Mucosa of stomach (tissue), 1 donor: ENCODE results near the gene SF3A1.
A peak's percentile ranks its signal among the peaks of the same experiment; 100 is the strongest.

Experiments
- H3K27me3 ChIP-seq: one replicate; pipeline ENCODE4 v1.7.0; 2013; ENCODE audit warnings: mild to moderate bottlenecking, low read length; ENCODE audit not compliant: control insufficient read depth, insufficient read depth
- H3K36me3 ChIP-seq: one replicate; pipeline ENCODE4 v1.7.0; 2013; ENCODE audit warnings: low read length; ENCODE audit not compliant: control insufficient read depth, insufficient read depth
- H3K4me1 ChIP-seq: one replicate; pipeline ENCODE4 v1.7.0; 2013; ENCODE audit warnings: mild to moderate bottlenecking, low read length; ENCODE audit not compliant: control insufficient read depth, insufficient read depth
- H3K4me3 ChIP-seq: one replicate; pipeline ENCODE4 v1.7.0; 2013; ENCODE audit warnings: low read length
- H3K9ac ChIP-seq: one replicate; pipeline ENCODE4 v1.7.0; 2013; ENCODE audit warnings: mild to moderate bottlenecking, low read length, moderate library complexity
- H3K9me3 ChIP-seq: one replicate; pipeline ENCODE4 v1.7.0; 2013; ENCODE audit warnings: mild to moderate bottlenecking, low read length, moderate library complexity; ENCODE audit not compliant: control insufficient read depth
- donor health status: Pancreatic carcinoma.

The SF3A1 gene

DNA sequence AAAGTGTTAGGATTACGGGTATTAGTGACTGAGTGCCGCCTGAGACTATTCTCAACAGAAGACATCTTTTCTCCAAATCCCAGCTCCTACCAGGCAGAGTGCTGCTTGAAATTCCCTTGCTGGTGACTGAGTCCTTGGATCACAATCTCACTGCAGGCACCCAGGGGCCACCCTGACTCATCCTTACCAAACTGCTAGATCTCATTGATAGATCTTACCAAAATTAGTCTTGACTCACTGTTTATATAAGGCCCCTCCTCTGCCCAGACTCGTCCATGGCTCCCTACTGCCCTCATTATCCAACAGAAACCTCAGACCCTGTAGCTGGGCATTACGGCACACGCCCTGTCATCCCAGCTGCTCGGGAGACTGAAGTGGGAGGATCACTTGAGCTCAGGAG lies 44.6 kb downstream of the SF3A1 start:
- Histone ChIP-seq H3K27me3 (no peaks in the 10 kb centered on the region), H3K36me3 (no peaks in the 10 kb centered on the region), H3K4me1 (peaks cover 75% of the 10 kb centered on the region), H3K9ac (no peak overlapping the region), H3K4me3 (no peak overlapping the region), H3K9me3 (no peaks in the 10 kb centered on the region)

DNA sequence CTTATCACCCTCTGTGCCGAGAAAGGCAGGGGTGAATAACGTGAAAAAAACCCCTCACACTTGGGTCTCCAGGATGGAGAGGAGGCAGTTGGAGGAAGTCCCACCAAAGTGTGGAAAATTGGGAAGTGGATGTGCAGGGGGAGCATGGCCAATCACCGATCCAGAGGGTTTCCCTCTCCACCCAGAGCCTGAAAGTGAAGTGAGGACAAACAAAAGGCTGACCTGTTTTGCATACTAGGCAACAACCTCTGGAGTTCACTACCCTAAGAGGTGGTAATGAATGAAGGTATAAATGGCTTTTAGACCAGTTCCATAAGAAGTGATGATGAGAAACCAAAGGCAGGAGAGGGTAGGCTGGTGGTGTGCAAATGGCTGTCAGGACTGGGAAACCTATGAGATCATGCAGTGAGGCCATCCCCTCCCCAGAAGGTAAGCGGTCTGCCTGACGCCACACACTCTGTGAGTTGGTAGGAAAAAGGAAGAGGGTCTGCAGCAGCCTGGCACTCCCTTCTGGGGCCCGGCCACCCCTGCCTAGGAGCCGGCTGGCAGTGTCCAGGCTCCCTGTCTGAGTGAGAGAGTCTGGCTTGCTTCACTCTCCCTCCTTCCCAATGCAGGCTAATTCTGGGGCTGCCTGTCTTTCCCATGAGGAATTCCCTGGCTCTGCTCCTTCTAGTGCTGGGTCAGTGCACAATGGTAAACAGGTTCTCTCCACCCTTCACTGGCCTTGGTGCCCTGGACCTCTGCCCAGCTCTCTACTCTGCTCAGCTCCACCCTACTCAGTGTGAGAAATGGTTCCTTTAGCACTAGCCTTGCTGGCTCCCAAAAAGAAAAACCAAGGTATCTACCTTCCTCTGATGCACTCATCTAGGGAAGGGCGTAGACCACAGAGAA lies 45.6 kb downstream of the SF3A1 start:
- Histone ChIP-seq H3K9ac (peak overlapping the region; percentile 48), H3K36me3 (no peaks in the 10 kb centered on the region), H3K27me3 (no peaks in the 10 kb centered on the region), H3K9me3 (no peaks in the 10 kb centered on the region), H3K4me1 (peaks cover 84% of the 10 kb centered on the region), H3K4me3 (no peak overlapping the region)

DNA sequence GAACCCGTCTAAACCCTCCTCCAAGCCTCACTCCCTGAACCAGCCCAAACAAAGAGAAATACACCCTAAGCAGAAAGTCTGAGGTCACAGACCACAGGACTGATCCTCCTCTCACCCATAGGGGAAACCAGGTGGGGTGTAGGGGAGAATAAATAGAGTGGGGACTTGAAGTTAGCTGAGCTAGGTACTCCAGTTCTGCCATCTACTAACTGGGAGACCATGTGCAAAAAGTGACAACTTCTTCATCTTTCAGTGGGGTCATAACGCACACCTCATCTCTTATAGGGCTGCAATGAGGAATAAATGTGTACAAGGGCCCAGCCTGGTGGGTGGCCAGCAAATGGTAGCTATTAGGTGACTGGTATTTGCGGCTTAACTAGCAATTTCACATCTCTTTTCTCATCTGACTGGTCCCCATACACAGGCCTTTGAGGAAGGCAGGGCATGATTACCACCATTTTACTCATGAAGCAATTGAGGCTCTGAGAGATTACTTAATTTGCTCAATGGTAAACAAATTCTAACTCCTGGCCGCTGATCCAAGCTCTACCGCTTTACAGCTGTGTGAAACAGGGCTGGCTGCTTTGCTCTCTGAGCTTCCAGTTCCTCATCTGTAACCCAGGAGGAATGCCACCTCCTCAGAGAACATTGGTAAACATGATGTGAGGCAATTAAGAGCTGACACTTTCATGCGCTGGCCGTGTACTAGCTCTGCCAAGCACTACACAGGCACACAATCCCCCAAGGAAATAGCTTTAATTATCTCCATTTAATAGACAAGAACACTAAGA lies 46.5 kb downstream of the SF3A1 start:
- Histone ChIP-seq H3K36me3 (no peaks in the 10 kb centered on the region), H3K4me1 (peaks cover 92% of the 10 kb centered on the region), H3K4me3 (no peak overlapping the region), H3K27me3 (no peaks in the 10 kb centered on the region), H3K9ac (peak overlapping the region; percentile 54), H3K9me3 (no peaks in the 10 kb centered on the region)

DNA sequence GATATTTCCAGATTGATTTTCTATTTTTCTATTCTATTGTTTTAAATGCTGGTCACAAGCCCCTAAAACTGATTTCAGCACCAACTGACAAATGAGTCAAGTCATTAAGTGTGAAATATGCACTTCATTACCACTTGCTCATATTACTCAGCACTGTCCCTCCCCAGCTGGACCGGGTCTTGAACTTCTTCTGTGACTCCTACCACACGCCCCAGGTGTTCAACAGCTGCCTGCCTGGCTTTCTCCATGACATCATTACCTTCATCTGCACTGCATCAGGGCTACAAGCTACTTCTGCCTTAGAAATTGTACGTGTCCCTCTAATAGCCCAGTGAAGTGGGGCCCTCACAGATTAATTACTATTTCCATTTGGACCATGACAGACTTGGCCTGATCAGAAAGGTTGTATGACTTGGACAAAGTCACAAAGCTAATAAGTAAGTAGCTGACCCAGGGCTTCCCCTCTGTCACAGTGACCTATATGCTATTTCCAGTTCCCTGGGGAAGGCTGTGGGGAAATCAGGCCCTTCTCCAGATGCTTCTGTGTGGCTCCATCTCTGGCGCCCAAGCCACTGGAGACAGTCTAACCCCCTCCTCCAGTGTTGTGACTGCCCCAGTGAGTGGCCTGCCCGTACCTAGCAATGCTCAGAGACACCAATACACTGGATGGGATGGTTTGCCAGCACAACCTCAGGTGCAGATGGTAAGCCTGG lies 48.0 kb downstream of the SF3A1 start:
- no peak overlapping the region for H3K4me3 ChIP-seq
- no peaks in the 10 kb centered on the region for H3K27me3 ChIP-seq
- peaks cover 92% of the 10 kb centered on the region for H3K4me1 ChIP-seq
- H3K9me3 ChIP-seq: no peaks in the 10 kb centered on the region
- no peak overlapping the region for H3K9ac ChIP-seq
- no peaks in the 10 kb centered on the region for H3K36me3 ChIP-seq

DNA sequence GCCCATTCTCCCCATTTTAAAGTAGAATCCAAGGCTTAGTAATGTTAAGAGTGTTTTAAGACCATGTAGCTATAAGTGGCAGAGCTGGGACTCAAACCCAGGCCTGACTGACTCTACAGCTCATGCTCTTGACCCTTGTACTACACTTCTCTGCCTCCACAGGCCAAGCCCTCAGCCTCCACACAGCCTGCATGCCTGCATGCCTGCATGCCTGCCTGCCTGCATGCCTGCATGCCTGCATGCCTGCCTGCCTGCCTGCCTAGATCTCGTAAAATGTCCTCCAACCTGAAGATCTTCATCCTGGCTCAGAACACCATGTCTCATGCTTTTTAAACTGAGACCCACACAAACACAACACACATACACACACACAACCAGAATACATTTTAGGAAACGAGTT lies 48.6 kb downstream of the SF3A1 start:
- peaks cover 96% of the 10 kb centered on the region for H3K4me1 ChIP-seq
- H3K36me3 ChIP-seq: peaks cover 6% of the 10 kb centered on the region
- H3K4me3 ChIP-seq: no peak overlapping the region

DNA sequence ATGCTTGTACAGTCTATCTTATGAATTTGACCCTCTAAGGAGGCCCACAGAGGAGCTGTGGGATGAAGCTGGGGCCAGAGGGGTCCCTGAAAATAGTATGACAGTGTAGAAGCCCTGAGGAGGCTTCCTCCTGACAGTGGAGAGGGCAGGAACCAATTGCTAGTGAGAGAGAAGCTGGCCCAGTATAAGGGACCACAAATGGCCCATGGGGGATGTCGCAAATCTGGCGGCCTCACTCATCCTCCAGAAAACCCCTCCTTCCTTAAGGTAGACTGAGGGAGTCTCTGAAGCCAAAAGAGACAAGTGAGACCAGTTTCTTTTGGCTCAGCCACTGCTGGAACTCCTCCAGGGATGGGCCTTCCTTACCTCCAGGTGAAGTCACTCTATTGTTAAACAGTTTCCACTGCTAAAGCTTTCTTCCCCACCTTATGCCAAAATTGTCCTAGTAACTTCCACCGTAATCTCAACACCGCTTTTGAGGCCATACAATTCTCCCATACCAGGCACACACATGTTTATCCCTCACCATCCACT lies 49.6 kb downstream of the SF3A1 start:
- no peak overlapping the region for H3K9ac ChIP-seq
- peaks cover 6% of the 10 kb centered on the region for H3K36me3 ChIP-seq
- H3K4me3 ChIP-seq: no peak overlapping the region
- no peaks in the 10 kb centered on the region for H3K9me3 ChIP-seq
- H3K27me3 ChIP-seq: no peaks in the 10 kb centered on the region
- peaks cover 96% of the 10 kb centered on the region for H3K4me1 ChIP-seq

More for the DNA sequence above, 48.6 kb downstream of the SF3A1 start:
- Histone ChIP-seq H3K27me3 (no peaks in the 10 kb centered on the region), H3K9me3 (no peaks in the 10 kb centered on the region), H3K9ac (no peak overlapping the region)

DNA sequence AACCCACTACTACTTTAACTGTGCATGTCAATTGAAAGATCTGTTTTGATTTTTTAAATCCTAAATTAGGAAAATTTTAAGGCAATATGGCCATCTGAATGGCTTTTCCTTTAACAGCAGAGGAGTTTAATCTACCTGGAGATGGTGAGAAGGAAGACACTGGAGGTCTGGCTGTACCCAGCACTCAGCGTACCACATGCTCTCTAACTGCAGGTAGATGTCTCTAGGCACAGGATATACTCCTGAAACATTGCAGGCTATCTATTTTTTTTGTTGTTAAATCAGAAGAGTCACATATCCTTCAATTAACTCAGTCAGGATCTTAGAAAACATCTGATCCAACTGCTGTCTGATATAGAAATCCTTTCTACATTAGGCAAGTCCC lies 50.1 kb downstream of the SF3A1 start:
- H3K9ac ChIP-seq: peak overlapping the region; percentile 64
- H3K4me1 ChIP-seq: peaks cover 96% of the 10 kb centered on the region

DNA sequence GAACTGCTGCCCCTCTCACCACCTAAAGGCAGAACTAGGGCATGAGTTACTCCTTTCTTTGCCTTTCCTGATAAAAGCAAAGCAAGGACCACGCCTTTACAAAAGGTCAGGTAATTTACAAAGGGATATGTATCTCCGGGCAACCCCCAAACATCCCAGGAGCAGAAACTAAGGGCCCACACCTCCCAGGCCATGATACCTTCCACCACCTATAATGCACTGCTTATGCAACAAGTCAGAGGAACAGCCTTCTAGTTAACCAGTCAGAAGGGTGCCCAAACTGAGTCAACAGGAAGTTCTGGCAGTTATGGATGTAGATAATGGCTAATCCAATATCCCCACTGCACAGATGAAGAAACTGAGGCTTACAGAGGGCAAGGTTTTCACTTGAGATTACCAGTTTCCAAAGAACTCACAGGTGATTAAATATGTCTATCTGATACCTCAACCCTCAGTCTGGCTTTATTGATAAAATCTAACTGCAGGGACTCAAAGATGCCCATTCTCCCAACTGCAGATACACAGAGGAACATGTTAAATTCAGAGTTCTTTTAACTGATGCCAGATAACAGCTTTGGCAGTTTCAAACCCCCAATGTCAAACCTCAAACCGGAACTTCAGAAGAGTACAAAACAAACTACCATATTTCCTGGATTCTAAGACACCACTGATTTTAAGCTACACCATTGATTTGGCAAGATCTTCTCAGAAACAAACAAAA lies 50.6 kb downstream of the SF3A1 start:
- peaks cover 96% of the 10 kb centered on the region for H3K4me1 ChIP-seq
- no peaks in the 10 kb centered on the region for H3K27me3 ChIP-seq
- no peaks in the 10 kb centered on the region for H3K9me3 ChIP-seq
- H3K9ac ChIP-seq: peak overlapping the region; percentile 64
- peaks cover 14% of the 10 kb centered on the region for H3K36me3 ChIP-seq
- H3K4me3 ChIP-seq: no peak overlapping the region

More for the DNA sequence above, 50.1 kb downstream of the SF3A1 start:
- no peaks in the 10 kb centered on the region for H3K27me3 ChIP-seq
- no peak overlapping the region for H3K4me3 ChIP-seq
- H3K9me3 ChIP-seq: no peaks in the 10 kb centered on the region
- H3K36me3 ChIP-seq: peaks cover 9% of the 10 kb centered on the region

DNA sequence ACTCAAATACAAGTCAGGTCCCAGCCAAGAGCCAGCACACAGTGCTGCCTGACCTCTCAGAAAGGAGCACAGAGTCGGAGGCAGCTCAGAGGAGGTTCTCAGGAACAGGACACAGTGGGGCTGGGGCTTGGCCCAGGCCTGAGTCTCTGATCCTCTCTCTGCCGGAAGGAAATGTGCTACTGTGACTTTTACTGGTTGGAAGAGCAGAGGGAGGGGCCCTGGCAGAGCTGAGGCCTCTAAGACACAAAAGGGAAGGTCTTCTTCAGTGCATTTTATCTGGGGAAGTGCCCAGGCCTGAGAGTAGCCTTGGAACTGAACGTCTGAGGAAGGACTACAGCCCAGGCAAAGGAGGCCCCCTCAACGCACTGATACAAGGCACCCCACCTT lies 51.2 kb downstream of the SF3A1 start:
- Histone ChIP-seq H3K4me3 (no peak overlapping the region), H3K9ac (peak overlapping the region; percentile 64), H3K36me3 (peaks cover 16% of the 10 kb centered on the region), H3K27me3 (no peaks in the 10 kb centered on the region), H3K4me1 (peaks cover 93% of the 10 kb centered on the region), H3K9me3 (no peaks in the 10 kb centered on the region)

DNA sequence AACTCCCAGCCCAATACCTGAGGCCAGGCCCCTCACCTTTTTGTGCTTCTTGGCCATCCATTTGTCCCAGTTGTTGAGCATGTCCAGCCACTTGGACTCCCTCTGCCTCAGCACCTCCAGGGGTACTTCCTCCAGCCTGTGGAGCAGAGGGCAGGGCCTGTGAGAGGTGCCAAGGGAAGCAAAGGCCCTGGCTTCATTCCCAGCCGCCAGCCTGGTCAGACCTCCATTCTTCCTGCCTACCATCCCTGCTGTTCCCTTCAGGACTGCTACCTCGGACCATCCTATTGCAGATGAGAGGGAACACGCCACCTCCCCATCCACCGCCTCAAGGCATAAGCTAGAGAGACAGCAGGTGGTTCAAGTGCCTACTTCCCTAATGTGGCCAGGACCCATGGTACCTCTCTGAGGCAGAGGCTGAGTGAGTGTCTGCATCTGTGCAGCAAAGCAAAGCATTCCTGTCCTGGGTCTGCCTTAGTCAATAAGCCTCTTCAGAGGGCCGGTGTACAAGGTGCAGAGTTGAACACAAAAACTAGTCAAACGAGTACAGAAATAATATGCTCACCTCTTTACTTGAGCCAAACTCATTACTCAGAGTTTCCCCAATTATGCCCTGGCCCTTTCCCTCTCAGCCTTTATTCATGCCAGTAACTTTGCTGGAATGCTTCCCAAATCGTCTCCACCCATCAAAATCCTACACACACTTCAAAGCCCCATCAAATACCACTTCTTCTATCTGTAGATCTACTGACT lies 52.0 kb downstream of the SF3A1 start:
- H3K9me3 ChIP-seq: no peaks in the 10 kb centered on the region
- peak overlapping the region; percentile 64 for H3K9ac ChIP-seq
- peaks cover 85% of the 10 kb centered on the region for H3K4me1 ChIP-seq
- no peaks in the 10 kb centered on the region for H3K27me3 ChIP-seq
- H3K36me3 ChIP-seq: peaks cover 16% of the 10 kb centered on the region
- H3K4me3 ChIP-seq: no peak overlapping the region

DNA sequence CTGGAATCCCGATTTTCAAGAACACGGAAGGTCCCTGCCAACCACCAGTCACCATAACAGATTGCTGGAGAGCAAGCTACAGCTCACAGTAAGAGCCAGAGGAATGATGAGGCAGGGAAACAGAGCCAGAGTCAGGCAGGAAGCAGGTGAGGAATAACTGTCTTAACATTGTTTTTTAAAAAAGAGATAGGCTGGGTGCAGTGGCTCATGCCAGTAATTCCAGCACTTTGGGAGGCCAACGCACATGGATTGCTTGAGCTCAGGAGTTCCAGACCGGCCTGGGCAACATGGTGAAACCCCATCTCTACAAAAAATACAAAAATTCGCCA lies 53.9 kb downstream of the SF3A1 start:
- H3K4me3 ChIP-seq: no peak overlapping the region
- peaks cover 18% of the 10 kb centered on the region for H3K36me3 ChIP-seq
- no peaks in the 10 kb centered on the region for H3K9me3 ChIP-seq
- peak overlapping the region; percentile 24 for H3K9ac ChIP-seq
- peaks cover 84% of the 10 kb centered on the region for H3K4me1 ChIP-seq
- H3K27me3 ChIP-seq: no peaks in the 10 kb centered on the region
